ENCODE measurements around the gene ABCD3. TPM values are rescaled to one million over a fixed set of nuclear protein-coding genes. Genes with fewer than 3 reads are reported as not detected.

ABCD3 gene
- total and polyA plus RNA-seq, 2 of the 13 experiments (the other 11 are each of a cell fraction or from before 2014, with no cell fraction given): 27.5 to 166 TPM

DNA sequence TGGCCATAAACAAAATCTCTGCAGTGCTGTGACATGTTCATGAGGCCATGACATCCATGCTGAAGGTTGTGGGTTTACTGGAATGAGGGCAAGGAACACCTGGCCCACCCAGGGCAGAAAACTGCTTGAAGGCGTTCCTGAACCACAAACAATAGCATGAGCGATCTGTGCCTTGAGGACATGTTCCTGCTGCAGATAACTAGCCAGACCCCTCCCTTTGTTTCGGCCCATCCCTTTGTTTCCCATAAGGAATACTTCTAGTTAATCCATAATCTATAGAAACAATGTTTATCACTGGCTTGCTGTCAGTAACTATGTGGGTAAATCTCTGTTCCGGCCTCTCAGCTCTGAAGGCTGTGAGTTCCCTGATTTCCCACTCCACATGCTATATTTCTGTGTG is 28.9 kb upstream of the ABCD3 start:
- ChIA-PET CTCF (ENCODE audit: low intra/inter-chr PET ratio, low total read pairs) (no interaction called here), POLR2A (no interaction called here)
- FAIRE-seq (no peak), ATAC-seq (no peak), DNase-seq (ENCODE audit: low spot score) (no peak)
- Histone ChIP-seq H3K9me3 (ENCODE audit: low read length) (peaks cover 10% of the 10 kb centered on the region), H3K4me3 (replicated peaks in 1 of 3; ENCODE audit: insufficient read depth in 1 of 3, low read depth in 2 of 3, low read length in 3 of 3) (no peak overlapping the region), H3K9ac (ENCODE audit: insufficient read depth, low read depth, low read length) (no peak overlapping the region), H3K4me2 (ENCODE audit: low read depth, low read length) (no peak overlapping the region), H2AFZ (ENCODE audit: low read length) (no peak overlapping the region), H3K36me3 (replicated peaks in 1 of 2; ENCODE audit: control insufficient read depth in 1 of 2, insufficient read depth in 2 of 2, low read length in 2 of 2) (no peaks in the 10 kb centered on the region), H3K4me1 (ENCODE audit: insufficient read depth, low read length) (peaks cover 58% of the 10 kb centered on the region), H3K79me2 (ENCODE audit: insufficient read depth, low read length) (no peaks in the 10 kb centered on the region), H4K20me1 (ENCODE audit: insufficient read depth, low read length) (no peaks in the 10 kb centered on the region), H3K27ac (ENCODE audit: extremely low read length, insufficient read depth, low read length) (no peak overlapping the region), H3K27me3 (ENCODE audit: control insufficient read depth in 1 of 2, insufficient read depth in 2 of 2, low read length in 2 of 2) (no peaks in the 10 kb centered on the region; a peak in 1 of 5 replicates)
- TF ChIP-seq ZNF761 (CRISPR knock-in tag; conservative IDR thresholded peaks at IDR 0.05): peak; percentile 99
- TF ChIP-seq CENPX (CRISPR knock-in tag; IDR thresholded peaks at IDR 0.05): no peak
- WGBS (ENCODE audit: low lambda C conversion rate): 83% methylated on average over 4 of the region's 4 CpGs
- in situ Hi-C loops (cut with HindIII; ENCODE audit: extremely low pct_ligation_motif_present, low pct_unique_long_range_greater_than_20kb): no loop called here
- no TSS peak for BruUV-seq (replicated peaks)
- intact Hi-C loops (cut with micrococcal nuclease; ENCODE audit: unreplicated experiment): no loop called here

DNA sequence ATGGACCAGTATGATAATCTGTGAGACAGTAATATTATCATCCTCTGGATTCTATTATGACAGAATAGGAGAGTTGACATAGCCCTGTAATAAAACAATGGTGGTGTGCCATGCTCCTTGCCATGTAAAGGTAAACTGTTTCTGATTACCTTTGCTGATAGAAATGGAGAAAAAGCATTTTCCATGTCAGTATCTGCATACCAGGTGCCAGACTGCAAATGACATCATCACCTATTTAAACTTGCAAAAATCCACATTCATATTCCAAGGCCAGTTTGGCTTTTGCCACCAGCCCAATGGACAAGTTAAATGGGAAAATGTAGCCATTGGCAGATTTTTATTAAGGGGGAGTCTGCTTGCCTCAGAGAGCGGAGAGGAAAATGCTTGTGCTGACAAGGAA is 23.9 kb upstream of the ABCD3 start:
- FAIRE-seq: no peak
- WGBS (ENCODE audit: low lambda C conversion rate): 100% methylated on average over 1 of the region's 1 CpG
- no peak for DNase-seq (ENCODE audit: low spot score)
- H3K36me3 ChIP-seq (replicated peaks in 1 of 2; ENCODE audit: control insufficient read depth in 1 of 2, insufficient read depth in 2 of 2, low read length in 2 of 2): no peaks in the 10 kb centered on the region
- TF ChIP-seq RFXANK (CRISPR knock-in tag; IDR thresholded peaks at IDR 0.05) (no peak), ATF7 (IDR thresholded peaks at IDR 0.05) (peak; percentile 79), ATF7 (CRISPR knock-in tag; IDR thresholded peaks at IDR 0.05) (no peak)
- peaks cover 37% of the 10 kb centered on the region for H3K4me1 ChIP-seq (ENCODE audit: insufficient read depth, low read length)
- no peak overlapping the region for H3K27ac ChIP-seq (ENCODE audit: extremely low read length, insufficient read depth, low read length)
- POLR2A ChIA-PET: no interaction called here
- in situ Hi-C loops (cut with HindIII; ENCODE audit: extremely low pct_ligation_motif_present, low pct_unique_long_range_greater_than_20kb) (loop anchor here (10.0 kb wide), 1 partner anchor 71 kb away; no protein-coding TSS in a partner anchor), intact Hi-C loops (cut with micrococcal nuclease; ENCODE audit: unreplicated experiment) (no loop called here)
- ATAC-seq: no peak
- H2AFZ ChIP-seq (ENCODE audit: low read length): no peak overlapping the region
- H4K20me1 ChIP-seq (ENCODE audit: insufficient read depth, low read length): no peaks in the 10 kb centered on the region
- H3K4me3 ChIP-seq (replicated peaks in 1 of 3; ENCODE audit: insufficient read depth in 1 of 3, low read depth in 2 of 3, low read length in 3 of 3): no peak overlapping the region
- BruUV-seq (replicated peaks): no TSS peak
- no peak overlapping the region for H3K4me2 ChIP-seq (ENCODE audit: low read depth, low read length)
- peaks cover 7% of the 10 kb centered on the region for H3K9me3 ChIP-seq (ENCODE audit: low read length)
- H3K27me3 ChIP-seq (ENCODE audit: control insufficient read depth in 1 of 2, insufficient read depth in 2 of 2, low read length in 2 of 2): no peaks in the 10 kb centered on the region
- CTCF ChIA-PET (ENCODE audit: low intra/inter-chr PET ratio, low total read pairs): no interaction called here
- H3K79me2 ChIP-seq (ENCODE audit: insufficient read depth, low read length): no peaks in the 10 kb centered on the region
- H3K9ac ChIP-seq (ENCODE audit: insufficient read depth, low read depth, low read length): no peak overlapping the region

Data from HepG2 (cell line).